NCI-H345 treated with DMSO at 0.1 percent for 48 hours (cell line): ENCODE measurements around the gene TLE5.
"Not testable (repeated sequence)": the region's sequence is repeated elsewhere in the genome, so short reads cannot be mapped to it uniquely, and the experiment has no call there.

Source experiments
- DNase-seq: peaks from one replicate; lab custom pipeline; 2025; ENCODE audit not compliant: unreplicated experiment; lab: John Stamatoyannopoulos, UW

Gene TLE5

GRCh38 chr19:3027981-3028304 is 34.4 kb downstream of the TLE5 start:
- DNase-seq, result no peak

GRCh38 chr19:3027292-3027691 is 35.0 kb downstream of the TLE5 start:
- DNase-seq, result no peak

GRCh38 chr19:3026768-3027167 is 35.5 kb downstream of the TLE5 start:
- DNase-seq, result no peak

- DNase-seq, result no peak
Measured at GRCh38 chr19:3025549-3025886, 36.8 kb downstream of the TLE5 start.

- DNase-seq, result no peak
Measured at GRCh38 chr19:3024870-3025548, 37.3 kb downstream of the TLE5 start.

- DNase-seq, result no peak
Measured at GRCh38 chr19:3024509-3024869, 37.8 kb downstream of the TLE5 start.

- no peak for DNase-seq
Measured at GRCh38 chr19:3020321-3020960, 41.9 kb downstream of the TLE5 start.

- no peak for DNase-seq
Measured at GRCh38 chr19:3019211-3019854, 43.0 kb downstream of the TLE5 start.

GRCh38 chr19:3017923-3018322 is 44.4 kb downstream of the TLE5 start:
- DNase-seq, result no peak

- DNase-seq, result no peak
Measured at GRCh38 chr19:3015126-3016057, 46.9 kb downstream of the TLE5 start.

- DNase-seq, result no peak
Measured at GRCh38 chr19:3014135-3014534, 48.2 kb downstream of the TLE5 start.

- DNase-seq, result no peak
Measured at GRCh38 chr19:3013263-3013725, 49.0 kb downstream of the TLE5 start.

- DNase-seq, result no peak
Measured at GRCh38 chr19:3012621-3013262, 49.6 kb downstream of the TLE5 start.

GRCh38 chr19:3012059-3012458 is 50.2 kb downstream of the TLE5 start:
- DNase-seq, result not testable (repeated sequence)

GRCh38 chr19:3010871-3011270 is 51.4 kb downstream of the TLE5 start:
- DNase-seq, result no peak

- no peak for DNase-seq
Measured at GRCh38 chr19:3008994-3009393, 53.3 kb downstream of the TLE5 start.

- DNase-seq, result no peak
Measured at GRCh38 chr19:3007975-3008374, 54.3 kb downstream of the TLE5 start.

- no peak for DNase-seq
Measured at GRCh38 chr19:3006075-3006767, 56.1 kb downstream of the TLE5 start.

GRCh38 chr19:3005345-3005744 is 57.0 kb downstream of the TLE5 start:
- no peak for DNase-seq

GRCh38 chr19:3004522-3004921 is 57.8 kb downstream of the TLE5 start:
- no peak for DNase-seq
